ENCODE data around the gene TNFSF15. TPM values are rescaled to one million over a fixed set of nuclear protein-coding genes. Genes with fewer than 3 reads are reported as not detected.
"Not testable (repeated sequence)": the region's sequence is repeated elsewhere in the genome, so short reads cannot be mapped to it uniquely, and the experiment has no call there.

Gene TNFSF15
- total RNA-seq, 2 experiments from 2014 or later, result 0.12 to 0.14 TPM

DNA sequence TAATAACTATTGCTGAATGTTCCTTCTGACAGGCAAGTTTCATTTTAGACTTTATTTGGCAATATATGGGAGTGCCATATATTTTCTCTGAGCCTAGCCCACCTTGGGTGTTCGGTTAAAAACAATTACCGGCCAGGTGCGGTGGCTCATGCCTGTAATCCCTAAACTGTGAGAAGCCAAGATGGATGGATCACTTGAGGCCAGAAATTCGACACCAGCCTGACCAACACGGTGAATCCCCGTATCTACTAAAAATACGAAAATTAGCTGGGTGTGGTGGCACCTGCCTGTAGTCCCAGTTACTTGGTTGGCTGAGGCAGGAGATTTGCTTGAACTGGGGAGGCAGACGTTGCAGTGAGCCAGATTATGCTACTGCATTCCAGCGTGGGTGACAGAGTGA, 47.9 kb downstream of the TNFSF15 start:
- Mint-ChIP-seq H3K27me3 (no peaks in the 10 kb centered on the region), H3K27ac (no peak overlapping the region), H3K36me3 (no peaks in the 10 kb centered on the region), H3K4me3 (no peak overlapping the region), H3K4me1 (ENCODE audit: low read depth) (peaks cover 6% of the 10 kb centered on the region), H3K9me3 (peaks cover 2% of the 10 kb centered on the region)
- intact Hi-C loops (cut with micrococcal nuclease), result no loop called here
- POLR2A ChIA-PET, result no interaction called here
- CTCF ChIA-PET, result interaction anchor here (0.9 kb wide), 1 partner anchor 149 kb away, joined by 3 read pairs; no protein-coding TSS in a partner anchor
- DNase-seq, result no peak

DNA sequence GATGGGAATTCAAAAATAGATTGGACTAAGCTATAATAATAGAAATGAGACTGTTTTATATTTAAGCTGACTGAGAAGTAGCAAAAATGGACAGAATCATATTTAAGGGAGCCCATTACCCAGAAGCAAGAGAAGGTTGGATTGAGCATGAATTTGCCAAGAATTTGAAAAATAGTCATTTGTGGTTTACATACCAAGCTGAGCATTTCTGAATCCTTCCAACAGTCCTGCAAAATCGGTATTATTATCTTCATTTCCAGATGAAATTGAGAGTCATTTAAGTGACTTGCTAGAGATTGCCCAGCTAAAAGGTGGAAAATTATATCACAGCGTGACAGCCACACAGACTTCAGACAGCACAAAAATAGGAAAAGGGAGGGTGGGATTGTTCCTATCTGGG, 48.4 kb downstream of the TNFSF15 start:
- no peak overlapping the region for H3K27ac Mint-ChIP-seq
- CTCF ChIA-PET, result interaction anchor here (0.9 kb wide), 1 partner anchor 149 kb away, joined by 3 read pairs; no protein-coding TSS in a partner anchor
- DNase-seq, result no peak
- intact Hi-C loops (cut with micrococcal nuclease), result no loop called here
- no peaks in the 10 kb centered on the region for H3K27me3 Mint-ChIP-seq
- POLR2A ChIA-PET, result interaction anchor here (0.7 kb wide), 1 partner anchor 280 kb away, joined by 3 read pairs; no protein-coding TSS in a partner anchor
- peaks cover 6% of the 10 kb centered on the region for H3K4me1 Mint-ChIP-seq (ENCODE audit: low read depth)
- no peaks in the 10 kb centered on the region for H3K36me3 Mint-ChIP-seq
- no peak overlapping the region for H3K4me3 Mint-ChIP-seq
- peaks cover 2% of the 10 kb centered on the region for H3K9me3 Mint-ChIP-seq

GRCh38 chr9:114756920-114757319, 48.9 kb downstream of the TNFSF15 start:
- Mint-ChIP-seq H3K9me3 (peaks cover 2% of the 10 kb centered on the region), H3K36me3 (no peaks in the 10 kb centered on the region), H3K27ac (no peak overlapping the region), H3K4me1 (ENCODE audit: low read depth) (peaks cover 6% of the 10 kb centered on the region), H3K27me3 (no peaks in the 10 kb centered on the region), H3K4me3 (no peak overlapping the region)
- CTCF ChIA-PET, result no interaction called here
- no peak for DNase-seq
- POLR2A ChIA-PET, result interaction anchor here (0.7 kb wide), 1 partner anchor 281 kb away, joined by 3 read pairs; no protein-coding TSS in a partner anchor
- intact Hi-C loops (cut with micrococcal nuclease), result no loop called here

DNA sequence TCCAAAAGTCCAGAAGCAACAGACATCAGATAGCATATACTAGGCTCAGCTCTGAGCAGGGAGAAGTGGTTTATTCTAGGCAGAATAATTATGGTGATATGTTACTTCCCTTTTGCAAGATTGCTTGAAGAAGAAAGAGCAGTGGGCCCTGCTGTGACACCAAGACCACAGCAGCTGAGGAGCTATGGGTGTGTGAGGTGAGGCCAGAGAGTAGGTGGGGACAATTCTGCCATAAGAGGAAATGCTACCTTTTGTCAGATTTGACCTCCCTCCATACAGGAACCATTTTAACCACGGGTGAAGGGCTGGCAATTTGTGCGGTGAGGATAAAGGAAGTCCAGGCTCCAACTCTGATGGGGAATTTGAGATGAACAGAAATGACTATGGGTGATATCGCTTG, 51.3 kb downstream of the TNFSF15 start:
- intact Hi-C loops (cut with micrococcal nuclease), result loop anchor here (5.0 kb wide), 1 partner anchor 598 kb away; no protein-coding TSS in a partner anchor
- ChIA-PET CTCF (interaction anchor here (0.5 to 1.2 kb wide), 2 partner anchors 152 to 216 kb away, joined by 3 to 4 read pairs; no protein-coding TSS in a partner anchor), POLR2A (no interaction called here)
- no peak for DNase-seq
- Mint-ChIP-seq H3K4me3 (no peak overlapping the region), H3K27me3 (no peaks in the 10 kb centered on the region), H3K9me3 (peaks cover 2% of the 10 kb centered on the region), H3K27ac (no peak overlapping the region), H3K4me1 (ENCODE audit: low read depth) (peaks cover 6% of the 10 kb centered on the region), H3K36me3 (no peaks in the 10 kb centered on the region)

DNA sequence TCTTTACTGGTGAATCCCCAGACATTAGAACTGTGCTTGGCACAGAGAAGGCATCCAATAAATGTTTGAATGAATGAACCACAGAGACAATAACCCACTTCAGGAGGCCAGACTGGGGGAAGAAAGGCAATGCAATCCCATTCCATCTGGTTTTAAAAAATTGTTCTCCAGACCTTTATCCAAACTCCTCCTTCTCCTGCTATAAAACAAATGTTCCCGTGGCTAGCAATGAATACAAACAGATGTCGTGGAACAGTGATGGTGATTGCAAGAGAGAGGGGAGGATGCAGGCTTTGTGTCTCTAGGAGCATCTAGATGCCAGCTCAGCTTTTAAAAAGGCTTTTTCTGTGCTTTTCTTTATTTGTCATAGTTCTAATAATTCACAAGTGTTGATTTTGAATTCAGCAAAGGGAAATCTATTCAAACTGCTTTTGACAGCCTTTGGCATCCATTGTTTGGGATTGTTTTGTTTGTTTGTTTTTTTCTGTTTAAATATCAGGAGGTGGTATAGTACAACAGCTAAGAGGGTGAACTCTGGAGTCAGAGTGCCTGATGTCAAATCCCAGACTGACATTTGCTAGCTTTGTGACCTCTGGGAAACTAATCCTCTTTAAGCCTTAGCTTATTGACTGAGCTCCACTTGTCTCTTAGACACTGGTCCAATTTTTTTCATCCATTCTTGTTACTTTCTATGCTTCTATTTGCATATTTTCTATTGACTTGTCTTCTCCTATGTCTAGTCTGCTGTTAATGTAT, 59.1 kb downstream of the TNFSF15 start:
- DNase-seq, result no peak
- ChIA-PET POLR2A (no interaction called here), CTCF (interaction anchor here (0.6 kb wide), 2 partner anchors 216 to 842 kb away, joined by 3 read pairs; no protein-coding TSS in a partner anchor)
- no peak overlapping the region for H3K4me3 Mint-ChIP-seq
- no peaks in the 10 kb centered on the region for H3K27me3 Mint-ChIP-seq
- no peaks in the 10 kb centered on the region for H3K36me3 Mint-ChIP-seq
- H3K27ac Mint-ChIP-seq, result no peak overlapping the region
- no peaks in the 10 kb centered on the region for H3K9me3 Mint-ChIP-seq
- peaks cover 12% of the 10 kb centered on the region for H3K4me1 Mint-ChIP-seq (ENCODE audit: low read depth)
- intact Hi-C loops (cut with micrococcal nuclease), result no loop called here

- H3K4me3 Mint-ChIP-seq, result no peak overlapping the region
- intact Hi-C loops (cut with micrococcal nuclease), result no loop called here
- ChIA-PET CTCF (interaction anchor here (0.6 kb wide), 1 partner anchor 216 kb away, joined by 3 read pairs; no protein-coding TSS in a partner anchor), POLR2A (no interaction called here)
- H3K36me3 Mint-ChIP-seq, result no peaks in the 10 kb centered on the region
- no peak overlapping the region for H3K27ac Mint-ChIP-seq
- H3K4me1 Mint-ChIP-seq (ENCODE audit: low read depth), result peaks cover 12% of the 10 kb centered on the region
- H3K9me3 Mint-ChIP-seq, result no peaks in the 10 kb centered on the region
- DNase-seq, result no peak
- H3K27me3 Mint-ChIP-seq, result no peaks in the 10 kb centered on the region
Measured at GRCh38 chr9:114745879-114746550, 59.8 kb downstream of the TNFSF15 start.

- Mint-ChIP-seq H3K27me3 (no peaks in the 10 kb centered on the region), H3K36me3 (no peaks in the 10 kb centered on the region), H3K9me3 (no peaks in the 10 kb centered on the region), H3K27ac (no peak overlapping the region), H3K4me3 (no peak overlapping the region), H3K4me1 (ENCODE audit: low read depth) (peaks cover 12% of the 10 kb centered on the region)
- CTCF ChIA-PET, result interaction anchor here (1.3 kb wide), 1 partner anchor 269 kb away, joined by 4 read pairs; no protein-coding TSS in a partner anchor
- DNase-seq, result no peak
- intact Hi-C loops (cut with micrococcal nuclease), result no loop called here
- POLR2A ChIA-PET, result no interaction called here
Measured at GRCh38 chr9:114745108-114745848, 60.6 kb downstream of the TNFSF15 start.

DNA sequence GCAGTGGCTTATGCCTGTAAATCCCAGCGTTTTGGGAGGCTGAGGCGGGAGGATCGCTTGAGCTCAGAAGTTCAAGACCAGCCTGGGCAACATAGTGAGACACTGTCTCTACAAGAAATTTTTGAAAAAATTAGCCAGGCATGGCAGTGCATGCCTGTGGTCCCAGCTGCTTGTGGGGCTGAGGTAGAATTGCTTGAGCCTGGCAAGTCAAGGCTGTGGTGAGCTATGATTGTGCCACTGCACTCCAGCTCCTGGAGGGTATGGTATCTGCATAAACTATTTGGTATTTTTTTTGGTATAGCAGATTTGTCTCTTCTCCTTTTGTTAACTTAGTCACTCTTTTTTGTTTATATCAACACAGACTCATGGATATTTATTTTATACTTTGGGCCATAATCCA, 62.4 kb downstream of the TNFSF15 start:
- peaks cover 22% of the 10 kb centered on the region for H3K4me1 Mint-ChIP-seq (ENCODE audit: low read depth)

DNA sequence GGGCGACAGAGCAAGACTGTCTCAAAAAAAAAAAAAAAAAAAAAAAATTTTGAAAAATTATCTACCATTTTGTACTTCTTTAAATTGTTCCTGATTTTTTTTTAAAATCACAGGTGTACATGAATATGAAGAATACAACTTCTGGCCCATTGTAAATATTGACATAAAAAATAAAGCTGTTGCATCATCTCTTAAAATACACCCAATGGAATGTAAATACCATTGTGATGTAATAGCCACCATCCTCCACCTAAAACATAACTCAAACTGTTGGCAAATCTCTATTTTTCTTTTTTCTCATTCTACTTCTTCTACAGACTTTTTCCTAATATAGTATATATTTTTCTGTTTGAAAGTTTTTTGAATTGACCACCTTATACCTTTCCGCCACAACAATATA, 62.9 kb downstream of the TNFSF15 start:
- Mint-ChIP-seq H3K4me3 (no peak overlapping the region), H3K4me1 (ENCODE audit: low read depth) (peaks cover 26% of the 10 kb centered on the region), H3K9me3 (no peaks in the 10 kb centered on the region), H3K27ac (no peak overlapping the region), H3K27me3 (no peaks in the 10 kb centered on the region), H3K36me3 (peaks cover 2% of the 10 kb centered on the region)
- ChIA-PET POLR2A (no interaction called here), CTCF (interaction anchor here (0.7 to 11.5 kb wide), 6 partner anchors 33 to 272 kb away, joined by 3 to 134 read pairs (median 4); partner anchors contain the start of gene TEX48)
- DNase-seq, result no peak
- intact Hi-C loops (cut with micrococcal nuclease), result loop anchor here (5.0 kb wide), 1 partner anchor 779 kb away; no protein-coding TSS in a partner anchor

More for the DNA sequence above, 62.4 kb downstream of the TNFSF15 start:
- Mint-ChIP-seq H3K36me3 (peaks cover 2% of the 10 kb centered on the region), H3K27ac (no peak overlapping the region), H3K27me3 (no peaks in the 10 kb centered on the region), H3K9me3 (no peaks in the 10 kb centered on the region), H3K4me3 (no peak overlapping the region)
- intact Hi-C loops (cut with micrococcal nuclease), result loop anchor here (5.0 kb wide), 1 partner anchor 779 kb away; no protein-coding TSS in a partner anchor
- DNase-seq, result no peak
- ChIA-PET POLR2A (no interaction called here), CTCF (interaction anchor here (0.7 to 11.5 kb wide), 4 partner anchors 62 to 270 kb away, joined by 3 to 134 read pairs (median 62); partner anchors contain the start of gene TEX48)

DNA sequence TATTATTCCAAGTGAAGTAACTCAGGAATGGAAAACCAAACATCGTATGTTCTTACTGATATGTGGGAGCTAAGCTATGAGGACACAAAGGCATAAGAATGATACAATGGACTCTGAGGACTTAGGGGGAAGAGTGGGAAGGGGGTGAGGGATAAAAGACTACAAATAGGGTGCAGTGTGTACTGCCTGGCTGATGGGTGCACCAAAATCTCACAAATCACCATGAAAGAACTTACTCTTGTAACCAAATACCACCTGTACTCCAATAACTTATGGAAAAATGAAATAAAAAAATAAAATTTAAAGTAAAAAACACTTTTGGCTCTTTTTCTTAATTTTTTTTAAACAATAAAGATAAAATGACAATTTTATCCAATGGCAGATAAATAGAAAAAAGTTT, 64.3 kb downstream of the TNFSF15 start:
- H3K4me3 Mint-ChIP-seq, H3K27ac Mint-ChIP-seq, POLR2A ChIA-PET, H3K9me3 Mint-ChIP-seq, H3K27me3 Mint-ChIP-seq, H3K36me3 Mint-ChIP-seq, DNase-seq: not testable (repeated sequence)
- intact Hi-C loops (cut with micrococcal nuclease), result loop anchor here (5.0 kb wide), 1 partner anchor 781 kb away; no protein-coding TSS in a partner anchor
- CTCF ChIA-PET, result interaction anchor here (1.0 to 11.5 kb wide), 4 partner anchors 25 to 164 kb away, joined by 3 to 134 read pairs (median 62); partner anchors contain the start of gene TEX48
- H3K4me1 Mint-ChIP-seq (ENCODE audit: low read depth), result peaks cover 40% of the 10 kb centered on the region

GRCh38 chr9:114738581-114739316, 67.1 kb downstream of the TNFSF15 start:
- no peak overlapping the region for H3K4me3 Mint-ChIP-seq
- peak overlapping the region; percentile 81 for H3K27ac Mint-ChIP-seq
- POLR2A ChIA-PET, result interaction anchor here (0.9 to 4.3 kb wide), 3 partner anchors 41 to 171 kb away, joined by 3 to 24 read pairs (median 3); no protein-coding TSS in a partner anchor

More at GRCh38 chr9:114738581-114739316, 67.1 kb downstream of the TNFSF15 start:
- H3K4me1 Mint-ChIP-seq (ENCODE audit: low read depth), result peaks cover 52% of the 10 kb centered on the region
- intact Hi-C loops (cut with micrococcal nuclease), result loop anchor here (1.0 kb wide), 3 partner anchors 56 to 276 kb away; partner anchors contain the start of gene TEX48
- CTCF ChIA-PET, result interaction anchor here (0.7 to 11.5 kb wide), 25 partner anchors 31 to 301 kb away, joined by 3 to 134 read pairs (median 4); partner anchors contain the start of genes TEX48 and TNFSF8
- no peaks in the 10 kb centered on the region for H3K9me3 Mint-ChIP-seq
- H3K36me3 Mint-ChIP-seq, result peaks cover 2% of the 10 kb centered on the region
- H3K27me3 Mint-ChIP-seq, result no peaks in the 10 kb centered on the region
- peak; percentile 81 for DNase-seq

Data from activated CD4-positive, alpha-beta memory T cell treated with anti-CD3 and anti-CD28 coated beads for 36 hours (primary cell).